HG03558 (cell line): ENCODE measurements around the gene SLC4A11.
"Not testable (repeated sequence)": the region's sequence is repeated elsewhere in the genome, so short reads cannot be mapped to it uniquely, and the experiment has no call there.

Experiments
- ATAC-seq: cut with Tn5 transposase; IDR thresholded peaks from one replicate; pipeline ENCODE4 v1.9.1; 2021; ENCODE audit warnings: moderate number of reproducible peaks; ENCODE audit not compliant: unreplicated experiment; ENCODE audit errors: extremely low read depth

SLC4A11 gene

DNA sequence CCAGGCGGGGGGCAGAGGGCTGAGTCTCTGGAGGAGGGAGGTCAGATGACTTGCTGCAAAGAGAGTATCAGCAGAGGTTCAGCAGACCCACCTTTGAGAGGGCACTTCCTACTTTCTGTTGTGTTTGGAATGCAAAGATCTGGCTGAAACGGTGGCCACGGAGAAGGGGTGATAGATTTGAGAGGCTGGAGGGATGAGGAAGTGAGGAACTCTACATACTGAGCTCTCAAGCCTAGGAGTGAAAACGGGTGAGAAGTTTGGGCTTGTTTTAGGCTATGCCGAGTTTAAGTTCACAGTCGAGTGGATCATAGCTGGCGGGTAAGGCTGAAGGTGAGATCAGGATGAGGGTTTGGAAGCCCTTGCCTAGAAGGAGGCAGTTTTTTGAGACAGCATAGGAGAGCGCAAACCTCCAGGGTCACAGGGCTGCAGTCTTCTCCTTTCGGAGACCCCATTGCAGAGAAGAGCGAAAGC, 30.2 kb downstream of the SLC4A11 start:
- ATAC-seq: no peak

DNA sequence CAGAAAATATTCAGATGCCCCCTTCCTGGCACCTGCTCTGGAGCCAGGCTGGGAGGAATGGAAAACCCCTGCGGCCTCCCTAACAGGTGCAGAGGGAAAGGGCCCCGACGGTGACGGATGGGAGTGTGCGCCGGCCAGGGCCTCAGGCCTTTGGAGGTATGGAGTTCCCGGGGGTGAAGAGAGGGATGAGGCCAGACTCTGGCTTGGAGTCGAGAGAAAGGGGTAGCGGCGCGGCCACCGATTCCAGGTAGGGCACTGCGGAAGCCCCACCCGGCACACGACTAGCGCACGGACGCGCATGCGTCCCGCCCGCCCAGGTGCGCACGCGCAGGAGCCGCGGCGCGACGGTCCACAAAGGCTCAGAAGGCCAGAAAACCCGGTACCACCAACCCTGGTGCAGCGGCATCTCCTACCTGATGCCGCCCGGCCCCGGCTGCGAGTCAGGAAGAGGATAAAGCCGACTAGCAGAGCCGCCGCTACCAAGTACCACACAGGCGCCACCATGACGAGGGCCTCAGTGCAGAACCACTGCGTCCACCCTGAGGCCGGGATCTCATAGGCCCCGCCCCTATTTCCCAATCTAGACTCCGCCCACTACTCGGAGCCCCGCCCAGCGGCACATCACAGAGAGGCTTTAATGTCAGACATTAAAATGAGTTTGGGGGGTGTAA, 34.7 kb downstream of the SLC4A11 start, which contains the start of gene DDRGK1:
Gene DDRGK1 (minus strand): TSS at position 559 of the 671 bp plus-strand sequence. CDS start 55 bp downstream, at position 504.
- ATAC-seq: no peak

DNA sequence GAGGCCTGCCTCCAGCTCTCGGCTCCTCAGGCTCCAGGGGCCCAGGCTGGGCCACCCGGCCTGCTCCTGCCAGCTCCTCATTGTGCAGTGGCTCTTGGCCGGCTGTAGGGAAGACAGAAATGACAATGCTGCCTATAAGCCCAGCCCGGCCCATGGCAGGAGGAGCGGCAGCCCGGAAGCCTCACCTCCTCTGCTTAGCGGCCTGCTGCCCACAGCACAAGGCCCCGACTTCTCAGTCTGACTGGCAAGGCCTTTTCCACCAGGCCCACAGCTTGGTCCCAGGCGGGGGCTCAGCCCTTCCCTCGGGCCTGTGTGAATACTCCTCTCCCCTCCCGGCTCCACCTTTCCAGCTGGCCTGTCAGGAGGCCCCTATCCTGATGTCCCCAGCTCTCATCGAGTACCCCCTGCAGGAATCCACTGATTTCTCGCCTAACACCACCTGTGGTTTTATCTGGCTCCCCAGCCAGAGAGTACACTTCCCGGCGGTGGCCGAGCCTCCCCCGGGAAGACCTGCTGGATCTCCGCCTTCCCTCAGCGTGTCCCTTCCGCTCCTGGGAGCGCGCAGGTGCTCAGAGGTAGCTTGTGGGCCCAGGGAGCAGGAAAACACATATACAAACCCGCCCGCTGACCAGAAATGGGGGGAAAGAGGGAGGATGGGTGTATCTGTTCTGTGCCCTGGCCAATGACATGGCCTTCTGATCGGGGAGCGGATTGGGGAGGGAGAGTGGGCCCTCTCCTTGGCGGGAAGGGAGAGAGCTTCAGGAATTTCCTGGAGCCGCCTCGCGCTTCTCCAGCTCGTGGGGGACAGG, 35.5 kb downstream of the SLC4A11 start:
- no peak for ATAC-seq

DNA sequence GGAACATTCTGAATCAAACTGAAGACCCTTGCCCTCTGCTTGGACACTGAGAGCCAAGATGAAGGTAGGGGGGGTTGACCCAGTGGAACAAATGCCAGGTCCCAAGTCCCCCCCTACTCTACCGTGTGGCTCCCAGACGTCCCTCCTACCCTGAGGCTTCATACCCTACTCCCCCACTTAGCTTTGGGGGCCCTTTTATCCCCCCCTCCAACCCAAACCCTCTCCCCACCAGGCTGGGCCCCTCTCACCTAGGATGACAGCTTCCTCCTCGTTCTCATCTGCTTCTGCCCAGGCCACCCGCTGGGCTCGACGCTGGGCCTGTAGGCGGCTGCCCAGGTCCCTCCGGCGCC, 36.0 kb downstream of the SLC4A11 start:
- ATAC-seq: no peak

DNA sequence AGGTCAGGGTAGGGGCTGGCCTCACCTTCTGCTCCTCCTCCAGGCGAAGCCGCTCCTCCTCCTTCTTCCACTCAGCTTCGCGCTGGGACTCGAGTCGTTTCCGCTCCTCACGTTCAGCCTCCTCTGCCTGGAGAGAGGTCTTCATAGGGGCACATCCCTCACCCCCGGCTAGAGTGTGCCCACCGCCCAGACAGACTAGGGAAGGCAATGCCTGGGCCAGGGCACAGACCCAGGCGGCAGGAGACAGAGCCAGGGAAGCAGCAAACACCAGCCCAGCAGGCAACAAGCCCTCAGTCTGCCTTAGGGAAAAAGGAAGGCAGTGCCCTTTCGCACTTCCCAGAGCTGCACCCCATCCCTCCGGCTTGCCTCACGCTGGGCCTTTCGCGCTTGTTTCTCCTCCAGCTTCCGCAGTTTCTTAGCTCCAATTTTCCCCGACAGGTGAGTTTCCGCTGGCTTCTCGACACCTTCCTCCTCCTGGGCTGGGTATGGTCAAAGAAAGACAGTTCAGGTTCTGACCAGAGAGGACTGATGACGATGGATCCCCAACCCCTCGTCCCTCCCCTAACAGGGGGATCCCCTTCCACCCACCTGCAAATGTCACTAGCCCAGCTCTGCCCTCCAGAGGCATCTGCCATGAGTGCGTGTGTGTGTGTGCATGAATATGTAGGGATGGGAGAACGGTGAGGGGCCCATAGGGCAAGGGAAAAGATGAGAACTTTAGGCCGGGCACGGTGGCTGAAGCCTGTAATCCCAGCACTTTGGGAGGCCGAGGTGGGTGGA, 38.8 kb downstream of the SLC4A11 start:
- ATAC-seq: no peak

DNA sequence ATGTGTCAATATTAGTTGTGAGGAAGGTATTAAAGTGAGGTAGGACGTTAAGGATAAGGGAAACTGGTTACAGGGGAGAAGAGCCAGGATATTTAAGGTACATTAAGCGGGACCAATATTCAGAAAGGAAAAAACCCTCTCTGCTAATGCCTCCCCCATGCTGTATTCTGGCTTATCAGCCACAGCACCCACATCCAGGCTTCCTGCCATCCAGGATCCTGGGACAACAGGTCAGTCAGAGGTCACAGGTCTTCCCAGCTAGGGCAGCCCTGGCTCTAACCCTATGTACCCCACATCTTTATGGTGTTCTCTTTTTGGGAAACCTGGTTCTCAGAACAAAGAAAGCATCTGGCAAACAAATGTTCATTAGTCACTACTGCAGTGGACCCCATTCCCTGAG, 39.8 kb downstream of the SLC4A11 start:
- ATAC-seq: no peak

DNA sequence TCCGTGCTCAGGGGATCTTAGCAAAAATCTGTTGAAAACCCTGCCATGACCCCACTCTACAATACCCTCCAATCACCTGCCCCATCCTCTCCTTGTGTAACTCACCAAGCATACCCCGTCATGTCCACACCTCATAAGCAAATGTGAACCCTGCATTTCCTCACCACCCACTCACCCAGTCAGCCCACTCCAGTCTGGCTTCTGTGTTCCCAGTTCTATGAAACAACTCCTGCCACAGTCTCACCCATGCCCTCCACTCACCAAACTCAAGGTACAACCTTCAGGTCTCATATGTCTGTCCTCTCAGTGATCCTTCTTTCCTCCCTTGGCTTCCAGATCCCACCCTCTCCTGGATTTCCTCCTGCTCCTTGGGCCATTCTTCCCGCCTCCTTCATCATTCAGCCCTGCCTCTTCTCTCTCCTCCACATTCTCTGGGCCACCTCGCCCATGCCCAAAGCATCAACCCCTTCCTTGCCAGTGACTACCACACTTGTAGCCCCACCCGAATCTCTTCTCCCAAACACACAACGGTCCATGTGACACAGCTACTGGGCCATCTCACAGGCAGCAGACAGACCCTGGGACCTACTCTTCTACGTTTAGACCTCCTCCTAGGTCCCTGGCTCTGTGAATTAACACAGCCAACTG, 43.3 kb downstream of the SLC4A11 start:
- no peak for ATAC-seq

DNA sequence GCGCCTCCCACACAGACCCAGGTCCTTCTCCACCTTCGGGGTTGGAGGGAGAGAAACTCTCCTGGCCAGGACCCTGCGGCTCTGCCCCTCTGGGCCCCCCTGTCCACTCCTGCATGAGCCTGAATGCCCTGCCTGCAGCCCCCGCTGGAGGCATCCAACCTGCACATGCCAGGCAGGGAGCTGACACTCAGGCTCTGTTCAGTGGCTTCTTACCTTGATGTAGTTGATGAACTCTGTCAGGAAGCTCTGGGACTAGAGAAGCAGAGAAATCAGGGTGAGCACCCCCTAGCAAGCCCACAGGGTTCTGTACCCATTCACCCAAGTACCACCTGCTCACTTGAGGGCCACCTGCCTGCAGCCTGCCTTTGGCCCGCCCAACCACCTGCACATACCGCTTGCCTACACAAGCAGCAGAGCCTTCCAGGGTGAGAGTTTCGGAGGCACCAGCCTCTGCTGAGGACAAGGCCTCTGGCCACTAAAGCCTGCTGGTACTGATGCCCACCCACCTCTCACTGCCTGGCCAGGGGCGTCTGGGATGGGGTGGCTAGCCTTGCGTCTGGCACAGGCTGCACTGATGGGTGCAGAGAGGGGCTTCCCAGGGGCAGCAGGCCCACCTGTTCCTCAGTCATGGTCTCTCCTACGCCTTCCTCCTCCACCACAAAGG, 44.2 kb downstream of the SLC4A11 start:
- ATAC-seq: no peak

DNA sequence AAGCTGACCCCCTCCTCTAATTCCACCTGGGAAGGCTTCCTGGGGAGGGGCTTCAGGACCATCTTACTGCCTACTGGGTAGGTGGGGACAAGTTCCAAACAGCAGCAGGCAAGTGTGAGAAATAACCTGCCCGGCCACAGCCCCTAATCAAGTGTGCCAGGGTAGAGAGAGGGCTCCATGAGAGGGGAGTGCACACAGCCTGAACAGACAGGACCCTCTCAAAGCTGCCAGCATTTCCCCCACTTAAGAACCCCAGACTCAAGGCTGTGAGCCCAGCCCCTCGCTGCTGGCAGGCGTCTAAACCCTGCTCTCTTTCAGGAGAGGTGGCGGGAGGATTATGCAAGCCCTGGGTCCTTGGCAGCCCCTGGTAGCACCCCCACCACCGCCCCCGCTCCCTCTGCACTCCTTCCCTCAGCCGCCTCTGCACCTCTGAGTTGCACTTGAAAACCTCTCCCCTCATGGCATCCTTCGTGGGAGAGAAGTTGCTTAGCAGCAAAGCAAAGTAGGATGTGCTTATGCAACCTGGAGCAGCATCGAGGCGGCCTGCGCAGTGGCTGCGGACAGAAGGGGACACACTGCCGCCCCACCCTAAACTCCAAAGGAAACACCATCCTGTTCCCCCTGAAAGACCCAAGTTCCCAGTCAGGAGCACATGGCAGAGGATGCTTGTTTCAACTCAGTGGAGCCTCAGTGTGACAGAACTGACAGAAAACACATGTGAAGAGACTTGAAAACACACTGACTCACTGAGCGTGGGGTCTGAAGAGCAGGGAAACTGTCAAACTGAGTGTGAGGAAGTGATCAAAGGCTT, 45.0 kb downstream of the SLC4A11 start:
- no peak for ATAC-seq

DNA sequence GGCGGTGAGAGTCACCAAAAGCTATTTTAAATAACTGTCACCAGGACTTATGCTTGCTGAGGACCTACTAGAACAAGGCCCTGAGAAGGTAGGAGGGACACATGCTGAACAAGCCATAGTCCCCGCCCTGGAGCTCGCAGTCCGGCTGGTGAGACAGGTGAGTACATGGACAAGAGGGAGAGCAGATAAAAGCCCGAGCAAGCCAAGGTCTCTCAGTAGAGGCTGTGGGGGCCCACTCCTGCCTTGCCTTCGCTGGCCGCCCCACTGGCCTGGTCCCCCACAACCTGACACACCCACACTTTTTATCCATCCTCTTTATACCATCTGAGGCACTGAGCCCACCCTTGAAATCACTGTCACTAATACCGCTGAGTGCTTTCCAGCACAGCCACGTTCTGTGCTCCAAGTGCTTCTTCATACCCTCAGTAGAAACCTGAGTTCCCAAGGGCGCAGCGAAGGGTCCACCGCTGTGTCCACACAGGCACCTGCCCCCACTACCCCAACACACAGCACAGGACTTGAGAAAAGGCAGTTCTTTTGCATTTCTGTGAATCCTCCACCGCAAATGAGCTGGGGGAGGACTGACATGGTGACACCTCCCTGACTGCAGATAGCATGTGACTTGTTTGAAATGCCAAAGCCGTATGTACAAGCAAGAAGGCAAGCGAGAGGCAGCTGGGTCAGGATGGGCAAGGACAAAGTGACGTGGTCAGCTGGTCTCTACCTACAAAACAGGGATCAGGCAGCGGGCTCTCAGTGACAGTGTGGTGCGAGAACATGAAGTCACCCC, 46.6 kb downstream of the SLC4A11 start:
- ATAC-seq: no peak

DNA sequence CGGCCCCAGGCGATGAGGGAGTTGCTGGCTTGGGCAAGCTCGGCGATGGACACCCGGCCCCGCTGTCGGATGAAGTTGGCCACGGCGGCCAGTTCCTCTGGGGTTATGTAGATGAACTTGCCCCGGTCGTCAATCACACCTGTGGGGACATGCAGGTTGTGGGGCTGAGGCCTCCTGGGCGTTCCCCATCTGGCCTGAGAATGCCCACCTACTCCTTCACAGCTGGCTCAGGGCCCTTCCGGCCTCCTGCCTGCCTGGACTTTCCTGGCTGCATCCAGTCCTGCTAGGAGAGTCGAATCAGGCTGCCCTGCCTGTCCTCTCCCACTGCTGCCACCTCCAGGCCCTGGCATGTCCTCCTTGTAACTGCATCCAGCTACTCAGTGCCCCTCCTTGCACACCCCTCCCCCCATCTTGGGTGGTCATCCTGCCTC, 48.3 kb downstream of the SLC4A11 start:
- ATAC-seq: no peak

DNA sequence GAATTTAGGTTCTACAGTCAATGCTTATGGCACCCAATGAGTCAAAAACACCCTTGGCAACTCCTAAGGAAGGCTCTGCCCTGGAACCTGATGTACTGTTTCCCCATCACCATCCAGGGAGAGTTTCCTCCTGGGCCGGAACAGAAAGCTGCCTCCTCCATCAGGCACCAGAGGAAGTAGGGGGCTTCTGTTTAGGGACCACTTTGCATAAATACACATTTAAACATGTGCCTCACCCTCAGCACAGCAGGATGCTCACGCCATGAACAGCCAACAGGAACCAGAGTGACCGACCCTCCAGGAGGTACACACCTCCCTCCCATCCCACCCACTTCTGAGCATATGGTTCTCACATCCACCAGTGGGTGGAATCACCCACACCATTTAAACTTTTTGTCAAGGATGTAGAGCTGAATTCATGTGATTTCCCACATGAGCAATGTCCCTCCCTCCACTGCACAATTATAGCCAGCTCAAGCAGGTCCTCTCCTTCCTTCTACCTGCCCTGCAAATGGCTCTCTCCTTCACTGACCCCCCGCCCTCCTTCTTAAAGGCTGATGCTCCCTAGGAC, 49.3 kb downstream of the SLC4A11 start:
- ATAC-seq: no peak

DNA sequence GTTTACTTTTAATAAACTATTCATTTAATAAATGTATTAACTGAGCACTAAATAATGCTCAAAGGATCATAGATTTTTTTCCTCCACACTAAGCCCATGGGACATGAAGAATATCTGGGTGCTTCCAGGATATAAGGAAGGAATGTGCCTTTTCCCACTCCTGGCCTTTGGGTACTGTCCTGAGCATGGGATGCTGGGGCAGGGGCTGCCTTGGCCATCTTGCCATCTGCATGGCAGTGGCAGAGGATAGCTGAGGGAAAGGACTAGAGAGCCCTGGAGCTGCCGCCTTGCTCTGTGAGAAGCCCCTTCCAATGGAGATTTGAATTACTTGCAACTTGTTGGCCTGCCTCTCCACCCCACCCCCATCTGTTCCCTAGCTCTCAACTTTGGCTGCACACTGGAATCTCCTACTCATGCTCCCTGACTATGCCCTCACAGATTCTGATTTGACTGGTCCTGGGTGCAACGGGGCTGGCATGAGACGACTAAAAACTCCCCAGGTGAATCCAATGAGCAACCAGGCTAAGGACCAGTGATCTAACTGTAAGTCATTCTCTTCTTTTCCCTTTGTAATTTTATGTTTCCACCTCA, 50.1 kb downstream of the SLC4A11 start:
- ATAC-seq: no peak

DNA sequence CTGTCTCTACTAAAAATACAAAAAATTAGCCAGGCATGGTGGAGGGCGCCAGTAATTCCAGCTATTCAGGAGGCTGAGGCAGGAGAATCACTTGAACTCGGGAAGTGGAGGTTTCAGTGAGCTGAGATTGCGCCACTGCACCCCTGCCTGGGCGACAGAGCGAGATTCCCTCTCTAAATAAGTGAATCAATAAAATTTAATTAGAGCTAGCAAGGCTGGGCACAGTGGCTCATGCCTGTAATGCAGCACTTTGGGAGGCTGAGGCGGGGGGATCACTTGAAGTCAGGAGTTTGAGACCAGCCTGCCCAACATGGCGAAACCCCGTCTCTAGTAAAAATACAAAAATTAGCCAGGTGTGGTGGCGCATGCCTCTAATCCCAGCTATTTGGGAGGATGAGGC, 51.1 kb downstream of the SLC4A11 start:
- ATAC-seq: not testable (repeated sequence)

DNA sequence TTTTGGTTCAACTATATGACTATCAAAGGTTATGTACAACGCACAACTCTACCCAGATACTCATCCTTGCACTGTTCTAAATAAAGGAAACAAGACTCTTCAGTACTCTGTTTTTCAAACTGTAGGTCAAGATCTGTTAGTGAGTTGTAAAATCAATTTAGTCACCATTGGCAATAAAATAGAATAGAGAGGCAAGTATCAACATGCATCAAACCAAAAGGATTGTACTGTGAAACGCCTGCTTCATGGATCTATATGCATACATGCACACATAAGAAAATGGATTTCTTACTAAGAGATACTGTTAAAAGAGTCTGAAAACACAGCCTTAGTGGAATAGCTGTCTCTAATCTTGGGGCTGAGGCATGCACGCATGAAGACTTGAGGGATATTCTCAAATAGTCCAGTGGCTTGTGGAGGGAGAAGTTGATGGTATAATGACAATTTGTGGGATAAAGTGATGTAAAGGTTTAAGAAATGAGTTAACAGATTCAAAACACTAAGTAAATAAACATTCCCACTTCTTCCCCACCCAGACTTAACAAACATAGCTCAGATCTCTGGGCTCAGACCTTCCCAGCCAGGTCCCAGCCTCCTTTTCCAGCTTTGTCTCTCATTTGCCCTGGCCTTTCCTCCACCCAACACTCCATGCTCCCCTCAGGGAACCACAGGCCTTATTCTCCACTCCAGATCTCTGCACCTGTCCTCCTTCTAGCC, 54.9 kb downstream of the SLC4A11 start:
- no peak for ATAC-seq

DNA sequence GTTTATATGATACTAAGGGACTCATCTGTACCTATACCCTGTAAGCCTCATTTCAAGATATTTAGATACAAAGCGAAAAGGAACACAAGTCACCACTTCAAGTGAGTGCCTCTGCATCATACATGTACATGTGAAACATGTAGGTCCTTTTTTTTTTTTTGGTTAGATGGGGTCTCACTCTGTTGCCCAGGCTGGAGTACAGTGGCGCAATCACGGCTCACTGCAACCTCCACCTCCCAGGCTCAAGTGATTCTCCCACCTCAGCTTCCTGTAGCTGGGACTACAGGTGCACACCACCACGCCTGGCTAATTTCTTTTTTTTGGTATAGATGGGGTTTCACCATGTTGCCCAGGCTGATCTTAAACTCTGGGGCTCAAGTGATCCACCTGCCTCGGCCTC, 56.6 kb downstream of the SLC4A11 start:
- not testable (repeated sequence) for ATAC-seq

DNA sequence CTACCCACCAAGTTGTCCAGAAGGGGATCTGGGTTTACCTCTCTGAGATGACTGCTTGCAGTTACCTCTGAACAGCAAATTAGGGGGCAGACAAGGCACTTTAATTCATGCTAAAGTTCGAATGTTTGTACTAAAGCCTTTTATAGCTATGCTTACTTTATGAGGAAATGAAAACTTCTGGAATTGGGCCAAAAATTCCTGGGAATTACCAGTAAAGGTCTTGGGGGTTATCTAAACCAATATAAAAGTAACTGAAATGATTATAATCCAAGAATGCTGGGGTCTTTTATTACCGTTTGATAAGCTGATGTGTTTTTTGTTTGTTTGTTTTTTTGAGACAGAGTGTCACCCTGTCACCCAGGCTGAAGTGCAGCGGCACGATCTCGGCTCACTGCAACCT, 57.7 kb downstream of the SLC4A11 start:
- ATAC-seq: no peak
